HepG2 (cell line): ENCODE data around the gene LHX1. TPM values are rescaled to one million over a fixed set of nuclear protein-coding genes. Genes with fewer than 3 reads are reported as not detected.

Experiments
- ATAC-seq: fragments of 200-7000 bp; cut with Tn5 transposase; 3 replicates; pipeline ENCODE4 v1.9.1; 2020; ENCODE audit warnings: mild to moderate bottlenecking, moderate library complexity
- BruUV-seq: library from RNA; stranded (reverse); fragments of 400-500 nt; replicated peaks from 2 replicates; lab custom pipeline; 2021; lab: Mats Ljungman, UMichigan
- CTCF ChIA-PET: fragments of 300-600 bp; formaldehyde crosslinking; extraction: SDS; loops from one replicate; lab custom pipeline; 2021; ENCODE audit warnings: low total read pairs, inconsistent platforms, low intra/inter-chr PET ratio; lab: Yijun Ruan, JAX
- POLR2A ChIA-PET: fragments of 350-600 bp; sonication (Branson Sonifier 250); formaldehyde crosslinking; loops from one replicate; lab custom pipeline; 2020; ENCODE audit warnings: antibody characterized with exemption, inconsistent platforms; lab: Yijun Ruan, JAX
- DNase-seq: peaks from one replicate; pipeline ENCODE4 v3.0.0-alpha.2; 2015; ENCODE audit warnings: low spot score
- FAIRE-seq: peaks from 3 replicates; lab custom pipeline; 2011; peaks lifted over from hg19 to GRCh38; lab: Jason Lieb, UNC
- H2AFZ ChIP-seq: one replicate; pipeline ENCODE4 v1.6.1; 2011; ENCODE audit warnings: low read length, inconsistent platforms
- H3K27ac ChIP-seq: fragments of 300-600 bp; 3 replicates; pipeline ENCODE4 v1.8.0; 2011; ENCODE audit warnings: mixed run types, mild to moderate bottlenecking, mixed read lengths, low read length, inconsistent platforms; ENCODE audit not compliant: insufficient read depth; ENCODE audit errors: extremely low read length
- H3K27me3 ChIP-seq, 2 experiments: fragments of 200-600 bp in 1 of 2; 2 replicates in 1 of 2; 3 replicates in 1 of 2; pipeline versions ENCODE4 v1.6.0 to v1.8.0; 2011; ENCODE audit warnings: low read length in 2 of 2, mild to moderate bottlenecking in 2 of 2, moderate library complexity in 2 of 2, inconsistent platforms in 1 of 2; ENCODE audit not compliant: insufficient read depth in 2 of 2, control insufficient read depth in 1 of 2
- H3K36me3 ChIP-seq, 2 experiments: fragments of 200-600 bp in 1 of 2; replicated peaks in 1 of 2; 2 replicates in 1 of 2; 3 replicates in 1 of 2; pipeline versions ENCODE4 v1.5.1 to v1.8.0; 2011; ENCODE audit warnings: low read length in 2 of 2, inconsistent platforms in 1 of 2; ENCODE audit not compliant: insufficient read depth in 2 of 2, control insufficient read depth in 1 of 2
- H3K4me1 ChIP-seq: 2 replicates; pipeline ENCODE4 v1.5.1; 2012; ENCODE audit warnings: low read length, inconsistent platforms; ENCODE audit not compliant: insufficient read depth
- H3K4me2 ChIP-seq: 2 replicates; pipeline ENCODE4 v1.6.0; 2011; ENCODE audit warnings: low read depth, low read length, inconsistent platforms
- H3K4me3 ChIP-seq, 3 experiments: fragments of 200-600 bp in 1 of 3; sonication (generic), shearing (Covaris generic) in 1 of 3; replicated peaks in 1 of 3; 2 replicates each; pipeline ENCODE4 v1.5.1; 2011 to 2016; ENCODE audit warnings: low read length in 3 of 3, inconsistent platforms in 2 of 3, low read depth in 2 of 3, mild to moderate bottlenecking in 2 of 3, control low read depth in 1 of 3, mixed read lengths in 1 of 3; ENCODE audit not compliant: insufficient read depth in 1 of 3
- H3K79me2 ChIP-seq: one replicate; pipeline ENCODE4 v1.6.1; 2011; ENCODE audit warnings: low read length, inconsistent platforms; ENCODE audit not compliant: insufficient read depth
- H3K9ac ChIP-seq: 2 replicates; pipeline ENCODE4 v1.6.0; 2011; ENCODE audit warnings: mild to moderate bottlenecking, low read depth, low read length, inconsistent platforms; ENCODE audit not compliant: insufficient read depth
- H3K9me3 ChIP-seq: 2 replicates; pipeline ENCODE4 v1.5.1; 2012; ENCODE audit warnings: mild to moderate bottlenecking, low read length
- H4K20me1 ChIP-seq: 2 replicates; pipeline ENCODE4 v1.6.0; 2011; ENCODE audit warnings: inconsistent platforms, mild to moderate bottlenecking, low read length, moderate library complexity; ENCODE audit not compliant: insufficient read depth
- FOSL2 ChIP-seq: sonication (generic); formaldehyde crosslinking; IDR thresholded peaks from 2 replicates; pipeline ENCODE4 v1.4.0; 2020; ENCODE audit warnings: missing genetic modification reagents
- REST ChIP-seq, 2 experiments: IDR thresholded peaks; 2 replicates each; pipeline ENCODE4 v1.6.1; 2011 to 2012; ENCODE audit warnings: low read length in 2 of 2, borderline replicate concordance in 1 of 2, low read depth in 1 of 2, mild to moderate bottlenecking in 1 of 2, moderate library complexity in 1 of 2
- RNF219 ChIP-seq: sonication (generic); formaldehyde crosslinking; IDR thresholded peaks from 2 replicates; pipeline ENCODE4 v1.5.0; 2020; ENCODE audit warnings: mild to moderate bottlenecking, missing genetic modification reagents
- SRSF4 ChIP-seq: fragments of 200-400 bp; formaldehyde crosslinking; IDR thresholded peaks from one replicate; pipeline ENCODE4 v1.6.1; 2018; ENCODE audit warnings: mild to moderate bottlenecking, low read depth, low read length, moderate library complexity; ENCODE audit not compliant: poor library complexity, severe bottlenecking
- WGBS: methylation state at CpG from one replicate; pipeline ENCODE4 v1.1.6; 2017; ENCODE audit warnings: low lambda C conversion rate; 5-methylcytosine and 5-hydroxymethylcytosine counted together
- in situ Hi-C: cut with HindIII; loops from 2 replicates; pipeline ENCODE4 v1.10.0; 2017; ENCODE audit warnings: low pct_unique_long_range_greater_than_20kb; ENCODE audit not compliant: extremely low pct_ligation_motif_present
- intact Hi-C: fragments of 100-400 bp; cut with micrococcal nuclease; formaldehyde crosslinking; loops from one replicate; pipeline ENCODE4 v1.10.0; 2022; ENCODE audit not compliant: unreplicated experiment
- polyA plus RNA-seq, 8 experiments: library from polyadenylated mRNA; depleted of rRNA in 3 of 8; stranded (reverse) in 7 of 8; unstranded in 1 of 8; fragments of >200 nt; fragmentation: Illumina TruSeq in 4 of 8; extraction: Trizol in 4 of 8; gene quantifications; 2 replicates each; pipeline versions ENCODE4 v1.2.1 to v1.2.3, GENCODE V29; 2011 to 2016; ENCODE audit warnings: low read depth in 4 of 8, missing spikeins in 1 of 8, mixed read lengths in 1 of 8; ENCODE audit not compliant: insufficient read depth in 1 of 8
- total RNA-seq, 5 experiments: library from RNA; depleted of rRNA; stranded (reverse); fragments of >200 nt; fragmentation: Illumina TruSeq; extraction: Trizol; gene quantifications; 2 replicates each; pipeline ENCODE4 v1.2.3, GENCODE V29; 2016; ENCODE audit warnings: low read depth in 1 of 5

Gene LHX1
- total and polyA plus RNA-seq, 2 of the 13 experiments (the other 11 are each of a cell fraction or from before 2014, with no cell fraction given): not detected

DNA sequence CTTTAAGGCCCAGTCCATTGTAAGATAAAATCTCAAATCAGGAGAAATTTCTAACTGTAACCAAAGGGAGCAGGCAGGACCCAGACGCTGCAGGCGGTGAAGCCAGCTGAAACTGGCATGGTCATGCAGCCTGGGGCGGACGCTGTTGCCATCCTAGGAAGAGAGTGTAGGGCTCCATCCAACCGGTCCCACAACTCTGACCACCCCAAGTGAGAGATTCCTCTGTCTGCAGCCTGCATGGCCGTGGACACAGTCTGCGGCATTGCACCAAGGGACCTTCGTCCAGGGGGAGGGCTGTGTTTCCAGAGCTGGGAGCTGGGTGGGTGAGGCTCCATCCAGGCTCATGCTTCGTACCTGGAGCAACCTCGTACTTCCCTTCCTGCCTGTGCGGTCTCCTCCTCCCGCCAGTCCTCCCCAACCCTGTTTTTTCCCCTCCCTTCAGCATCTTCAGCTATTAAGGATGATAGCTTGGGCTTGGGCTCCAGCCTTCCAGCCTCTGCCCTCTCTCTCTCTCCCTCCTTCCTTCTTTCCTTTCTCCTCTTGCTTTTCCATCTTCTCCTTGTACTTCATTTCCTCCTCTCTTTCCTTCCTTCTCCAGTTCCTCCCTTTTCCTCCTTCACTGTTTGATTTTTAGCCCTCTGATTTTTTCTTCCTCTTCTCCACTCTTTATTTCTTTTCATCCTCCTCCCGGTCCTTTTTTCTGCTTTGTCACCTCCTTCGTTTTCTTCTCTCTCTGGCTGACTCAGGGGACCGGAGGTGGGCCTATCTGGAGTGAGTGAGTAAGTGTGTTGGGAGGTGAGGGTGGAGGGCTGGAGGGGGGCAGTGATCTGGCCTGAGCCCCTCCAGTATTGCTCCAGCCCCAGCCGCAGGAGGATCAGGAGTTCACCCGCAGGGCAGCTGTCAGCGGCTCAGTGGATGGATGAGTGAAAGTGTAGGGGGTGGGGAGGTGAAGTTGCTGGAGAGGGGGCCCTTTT is 17.0 kb upstream of the LHX1 start (continued):
- TF ChIP-seq SRSF4: no peak

DNA sequence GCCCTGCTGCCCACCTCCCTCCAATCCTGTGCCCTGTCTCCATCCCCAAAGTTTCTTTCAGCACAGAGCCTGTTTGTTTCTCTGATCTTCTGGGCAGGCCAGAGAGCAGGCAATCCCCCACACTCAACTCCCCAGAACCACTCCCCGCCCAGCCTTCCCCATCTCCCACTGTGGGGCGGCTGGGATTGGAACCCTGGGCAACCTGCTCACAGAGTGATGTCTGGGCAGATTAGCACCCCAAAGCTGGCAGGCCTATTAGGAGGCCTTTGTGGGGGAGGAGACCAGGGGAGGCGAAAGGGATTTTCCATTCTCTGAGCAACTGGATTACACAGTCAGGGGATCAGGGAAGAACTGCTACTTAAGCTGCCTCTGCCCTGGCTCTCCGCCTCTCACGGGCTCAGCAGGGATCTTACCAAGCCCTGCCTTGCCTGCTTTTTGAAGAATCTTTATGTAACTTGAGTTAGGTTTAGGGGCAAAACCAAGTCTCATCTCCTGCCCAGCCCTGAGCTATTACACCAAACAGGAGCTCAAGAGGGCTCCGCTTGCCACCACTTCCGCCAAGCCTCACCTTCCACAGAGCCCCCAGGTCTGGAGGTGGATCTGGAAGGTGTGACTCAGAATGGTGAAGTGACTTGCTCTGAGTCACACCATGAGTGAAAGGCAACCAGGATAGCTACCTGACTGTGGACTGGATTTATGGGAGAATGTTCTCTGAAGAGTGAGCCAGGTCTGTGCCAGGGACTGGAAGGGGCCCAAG is 16.0 kb upstream of the LHX1 start:
- Histone ChIP-seq H3K4me1 (peaks cover 32% of the 10 kb centered on the region), H4K20me1 (no peaks in the 10 kb centered on the region), H2AFZ (no peak overlapping the region), H3K79me2 (no peaks in the 10 kb centered on the region), H3K4me3 (no peak overlapping the region), H3K27me3 (peaks cover 3 to 46% of the 10 kb centered on the region in 2 experiments; a peak in 3 of 5 replicates), H3K27ac (no peak overlapping the region), H3K9ac (no peak overlapping the region), H3K36me3 (no peaks in the 10 kb centered on the region), H3K4me2 (no peak overlapping the region), H3K9me3 (no peaks in the 10 kb centered on the region)
- TF ChIP-seq FOSL2 (peak; percentile 63), REST (IDR thresholded peaks at IDR 0.05; ENCODE audit: borderline replicate concordance in 1 of 2, low read depth in 1 of 2, low read length in 2 of 2) (no peak), RNF219 (no peak)
- DNase-seq (peak; percentile 23), FAIRE-seq (no peak), ATAC-seq (peak; percentile 36; the same call in 2 of the 3 replicates)
- intact Hi-C loops: no loop called here
- no TSS peak for BruUV-seq
- in situ Hi-C loops: no loop called here
- POLR2A ChIA-PET: no interaction called here
- WGBS: 19% methylated on average over 6 of the region's 7 CpGs
- CTCF ChIA-PET: no interaction called here
